UCSD-AML1 (cell line): ENCODE results near the gene SNHG17.
"Not testable (repeated sequence)": the region's sequence is repeated elsewhere in the genome, so short reads cannot be mapped to it uniquely, and the experiment has no call there.

Experiments
- DNase-seq: peaks from one replicate; lab custom pipeline; 2025; ENCODE audit not compliant: unreplicated experiment; lab: John Stamatoyannopoulos, UW

The SNHG17 gene

GRCh38 chr20:38447931-38448675, 13.0 kb upstream of the SNHG17 start:
- DNase-seq, result peak; percentile 17

GRCh38 chr20:38447251-38447661, 12.1 kb upstream of the SNHG17 start:
- DNase-seq, result no peak

- peak; percentile 94 for DNase-seq
Observed at GRCh38 chr20:38446441-38447209, 11.5 kb upstream of the SNHG17 start.

GRCh38 chr20:38445901-38446425, 10.8 kb upstream of the SNHG17 start:
- DNase-seq, result no peak

GRCh38 chr20:38445381-38445796, 10.3 kb upstream of the SNHG17 start:
- no peak for DNase-seq

GRCh38 chr20:38441916-38442315, 6.8 kb upstream of the SNHG17 start:
- DNase-seq, result no peak

GRCh38 chr20:38441110-38441509, 6.0 kb upstream of the SNHG17 start:
- DNase-seq, result not testable (repeated sequence)

- no peak for DNase-seq
Observed at GRCh38 chr20:38437796-38438195, 2.7 kb upstream of the SNHG17 start.

- DNase-seq, result no peak
Observed at GRCh38 chr20:38435555-38435939, 419 bp upstream of the SNHG17 start.

- DNase-seq, result peak; percentile 57
Observed at GRCh38 chr20:38434301-38434741, 807 bp downstream of the SNHG17 start.

- no peak for DNase-seq
Observed at GRCh38 chr20:38433304-38433972, 1.7 kb downstream of the SNHG17 start.

- DNase-seq, result not testable (repeated sequence)
Observed at GRCh38 chr20:38432870-38433269, 2.3 kb downstream of the SNHG17 start.

- no peak for DNase-seq
Observed at GRCh38 chr20:38432292-38432691, 2.8 kb downstream of the SNHG17 start.

- no peak for DNase-seq
Observed at GRCh38 chr20:38430679-38431325, 4.3 kb downstream of the SNHG17 start.

GRCh38 chr20:38429301-38429700, 5.8 kb downstream of the SNHG17 start:
- no peak for DNase-seq

GRCh38 chr20:38428800-38429199, 6.3 kb downstream of the SNHG17 start:
- DNase-seq, result no peak

- DNase-seq, result no peak
Observed at GRCh38 chr20:38427655-38428023, 7.5 kb downstream of the SNHG17 start.

- no peak for DNase-seq
Observed at GRCh38 chr20:38426006-38426897, 8.9 kb downstream of the SNHG17 start.

- no peak for DNase-seq
Observed at GRCh38 chr20:38424401-38424800, 10.7 kb downstream of the SNHG17 start.

- DNase-seq, result no peak
Observed at GRCh38 chr20:38423541-38423940, 11.6 kb downstream of the SNHG17 start.
